ENCODE results near the gene PTH2R.

DNA sequence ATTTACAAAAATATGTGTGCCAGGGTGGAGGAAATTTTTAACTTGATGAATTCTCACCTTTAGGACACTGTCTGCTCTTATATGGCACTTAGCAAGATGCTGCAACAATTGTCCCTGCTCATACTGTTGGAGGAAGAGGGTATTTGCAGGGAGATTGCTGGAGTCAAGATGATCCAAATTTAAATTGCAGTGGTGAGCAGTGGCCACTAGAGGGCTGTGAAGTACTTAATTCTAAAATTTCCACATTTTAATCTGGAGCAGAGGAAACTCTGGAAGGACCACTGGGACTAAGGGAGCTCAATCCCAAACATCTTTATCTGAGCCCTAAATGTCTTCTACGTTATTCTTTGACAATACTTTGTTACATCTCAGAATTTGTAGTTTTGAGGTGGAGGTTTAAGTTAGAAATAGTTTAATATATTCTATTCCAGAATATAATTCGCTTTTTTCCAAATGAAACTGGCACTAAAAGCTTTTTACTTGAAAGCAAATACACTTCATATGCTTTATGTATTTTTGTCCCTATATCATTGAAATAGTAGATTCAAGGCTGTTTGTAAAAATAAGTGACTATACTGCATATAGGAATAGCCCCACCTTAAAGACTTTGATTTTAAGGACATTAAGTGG lies 33.0 kb upstream of the PTH2R start:
- TF ChIP-seq EZH2 (IDR thresholded peaks at IDR 0.05; ENCODE audit: insufficient read depth, poor library complexity, severe bottlenecking) (no peak), EZH2phosphoT487 (IDR thresholded peaks at IDR 0.05; ENCODE audit: insufficient read depth, low read depth) (no peak)
